IPS-18c (cell line): ENCODE data around the gene METTL22.

ENCODE experiments used
- H3K4me3 ChIP-seq: 2 replicates; pipeline ENCODE4 v1.7.0; 2013; ENCODE audit warnings: low read depth, mild to moderate bottlenecking, low read length, moderate library complexity; ENCODE audit not compliant: insufficient read depth
- H3K9me3 ChIP-seq: one replicate; pipeline ENCODE4 v1.6.1; 2013; ENCODE audit warnings: mild to moderate bottlenecking, low read length, moderate library complexity; ENCODE audit not compliant: control insufficient read depth, insufficient read depth

Gene METTL22

GRCh38 chr16:8625491-8626087 is 4.1 kb downstream of the METTL22 start:
- Histone ChIP-seq H3K9me3 (no peaks in the 10 kb centered on the region), H3K4me3 (no peak overlapping the region)

GRCh38 chr16:8626946-8627345 is 5.4 kb downstream of the METTL22 start:
- H3K4me3 ChIP-seq, result no peak overlapping the region

GRCh38 chr16:8627456-8627855 is 6.0 kb downstream of the METTL22 start:
- Histone ChIP-seq H3K4me3 (no peak overlapping the region), H3K9me3 (no peaks in the 10 kb centered on the region)

More at GRCh38 chr16:8626946-8627345, 5.4 kb downstream of the METTL22 start:
- H3K9me3 ChIP-seq, result no peaks in the 10 kb centered on the region

- H3K4me3 ChIP-seq, result no peak overlapping the region
- H3K9me3 ChIP-seq, result no peaks in the 10 kb centered on the region
Observed at GRCh38 chr16:8628981-8629725, 7.7 kb downstream of the METTL22 start.

GRCh38 chr16:8630255-8630953 is 8.9 kb downstream of the METTL22 start:
- H3K4me3 ChIP-seq, result no peak overlapping the region
- no peaks in the 10 kb centered on the region for H3K9me3 ChIP-seq

- no peak overlapping the region for H3K4me3 ChIP-seq
- H3K9me3 ChIP-seq, result no peaks in the 10 kb centered on the region
Observed at GRCh38 chr16:8631373-8631772, 9.9 kb downstream of the METTL22 start.

GRCh38 chr16:8631818-8632465 is 10.4 kb downstream of the METTL22 start:
- Histone ChIP-seq H3K4me3 (no peak overlapping the region), H3K9me3 (no peaks in the 10 kb centered on the region)

GRCh38 chr16:8632675-8633182 is 11.2 kb downstream of the METTL22 start:
- Histone ChIP-seq H3K9me3 (no peaks in the 10 kb centered on the region), H3K4me3 (no peak overlapping the region)

GRCh38 chr16:8634991-8635736 is 13.7 kb downstream of the METTL22 start:
- Histone ChIP-seq H3K9me3 (no peaks in the 10 kb centered on the region), H3K4me3 (no peak overlapping the region)

GRCh38 chr16:8639694-8640093 is 18.2 kb downstream of the METTL22 start:
- no peak overlapping the region for H3K4me3 ChIP-seq
- no peaks in the 10 kb centered on the region for H3K9me3 ChIP-seq

- no peak overlapping the region for H3K4me3 ChIP-seq
- H3K9me3 ChIP-seq, result no peaks in the 10 kb centered on the region
Observed at GRCh38 chr16:8641671-8642070, 20.2 kb downstream of the METTL22 start.

GRCh38 chr16:8642146-8642545 is 20.6 kb downstream of the METTL22 start:
- H3K4me3 ChIP-seq, result no peak overlapping the region
- H3K9me3 ChIP-seq, result no peaks in the 10 kb centered on the region

GRCh38 chr16:8644211-8645140 is 23.0 kb downstream of the METTL22 start:
- no peak overlapping the region for H3K4me3 ChIP-seq

GRCh38 chr16:8645141-8645521 is 23.6 kb downstream of the METTL22 start:
- Histone ChIP-seq H3K4me3 (no peak overlapping the region), H3K9me3 (no peaks in the 10 kb centered on the region)

More at GRCh38 chr16:8644211-8645140, 23.0 kb downstream of the METTL22 start:
- H3K9me3 ChIP-seq, result no peaks in the 10 kb centered on the region

GRCh38 chr16:8645831-8646230 is 24.3 kb downstream of the METTL22 start:
- H3K4me3 ChIP-seq, result no peak overlapping the region
- H3K9me3 ChIP-seq, result no peaks in the 10 kb centered on the region
